Measurements from ENCODE around the gene COL18A1.

DNA sequence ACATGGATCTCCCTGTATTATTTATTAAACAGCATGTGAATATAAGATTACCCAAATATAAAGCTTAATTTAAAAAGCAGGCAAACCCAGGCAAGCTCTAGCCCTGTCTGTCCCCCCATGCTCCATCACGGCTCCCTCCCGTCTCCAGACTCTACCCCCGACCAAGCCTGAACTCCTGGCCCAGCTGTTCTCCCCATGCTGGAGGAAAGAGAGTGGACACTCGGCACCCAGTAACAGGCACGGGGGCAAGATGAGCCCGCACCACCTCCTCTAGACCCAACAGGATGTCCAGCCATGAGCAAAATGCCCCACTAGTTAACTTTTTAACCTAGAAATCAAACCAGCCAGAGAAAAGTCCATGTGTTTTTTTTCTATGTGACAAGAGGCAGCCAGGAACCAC, 118.0 kb downstream of the COL18A1 start:
- TF ChIP-seq, protein P1, sequence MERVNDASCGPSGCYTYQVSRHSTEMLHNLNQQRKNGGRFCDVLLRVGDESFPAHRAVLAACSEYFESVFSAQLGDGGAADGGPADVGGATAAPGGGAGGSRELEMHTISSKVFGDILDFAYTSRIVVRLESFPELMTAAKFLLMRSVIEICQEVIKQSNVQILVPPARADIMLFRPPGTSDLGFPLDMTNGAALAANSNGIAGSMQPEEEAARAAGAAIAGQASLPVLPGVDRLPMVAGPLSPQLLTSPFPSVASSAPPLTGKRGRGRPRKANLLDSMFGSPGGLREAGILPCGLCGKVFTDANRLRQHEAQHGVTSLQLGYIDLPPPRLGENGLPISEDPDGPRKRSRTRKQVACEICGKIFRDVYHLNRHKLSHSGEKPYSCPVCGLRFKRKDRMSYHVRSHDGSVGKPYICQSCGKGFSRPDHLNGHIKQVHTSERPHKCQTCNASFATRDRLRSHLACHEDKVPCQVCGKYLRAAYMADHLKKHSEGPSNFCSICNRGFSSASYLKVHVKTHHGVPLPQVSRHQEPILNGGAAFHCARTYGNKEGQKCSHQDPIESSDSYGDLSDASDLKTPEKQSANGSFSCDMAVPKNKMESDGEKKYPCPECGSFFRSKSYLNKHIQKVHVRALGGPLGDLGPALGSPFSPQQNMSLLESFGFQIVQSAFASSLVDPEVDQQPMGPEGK (CRISPR knock-in tag; IDR thresholded peaks at IDR 0.05; ENCODE audit: borderline replicate concordance), result no peak
- TF ChIP-seq OSR1 (CRISPR knock-in tag; IDR thresholded peaks at IDR 0.05), result no peak
- no peak for TF ChIP-seq ESRRG (CRISPR knock-in tag; IDR thresholded peaks at IDR 0.05)
- TF ChIP-seq ZFP30 (CRISPR knock-in tag; IDR thresholded peaks at IDR 0.05), result no peak
- TF ChIP-seq ARNTL (CRISPR knock-in tag; IDR thresholded peaks at IDR 0.05; ENCODE audit: borderline replicate concordance, low read depth), result no peak
- TF ChIP-seq PPARA (CRISPR knock-in tag; IDR thresholded peaks at IDR 0.05; ENCODE audit: borderline replicate concordance), result no peak
- TF ChIP-seq BACH2 (CRISPR knock-in tag; IDR thresholded peaks at IDR 0.05; ENCODE audit: borderline replicate concordance), result no peak
- TF ChIP-seq, protein P2, sequence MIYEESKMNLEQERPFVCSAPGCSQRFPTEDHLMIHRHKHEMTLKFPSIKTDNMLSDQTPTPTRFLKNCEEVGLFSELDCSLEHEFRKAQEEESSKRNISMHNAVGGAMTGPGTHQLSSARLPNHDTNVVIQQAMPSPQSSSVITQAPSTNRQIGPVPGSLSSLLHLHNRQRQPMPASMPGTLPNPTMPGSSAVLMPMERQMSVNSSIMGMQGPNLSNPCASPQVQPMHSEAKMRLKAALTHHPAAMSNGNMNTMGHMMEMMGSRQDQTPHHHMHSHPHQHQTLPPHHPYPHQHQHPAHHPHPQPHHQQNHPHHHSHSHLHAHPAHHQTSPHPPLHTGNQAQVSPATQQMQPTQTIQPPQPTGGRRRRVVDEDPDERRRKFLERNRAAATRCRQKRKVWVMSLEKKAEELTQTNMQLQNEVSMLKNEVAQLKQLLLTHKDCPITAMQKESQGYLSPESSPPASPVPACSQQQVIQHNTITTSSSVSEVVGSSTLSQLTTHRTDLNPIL (CRISPR knock-in tag; IDR thresholded peaks at IDR 0.05; ENCODE audit: low read depth), result no peak
- no peak for TF ChIP-seq GLIS3 (CRISPR knock-in tag; IDR thresholded peaks at IDR 0.05)
- TF ChIP-seq ZC3H10 (CRISPR knock-in tag; IDR thresholded peaks at IDR 0.05), result no peak
- TF ChIP-seq ZFP3 (CRISPR knock-in tag; IDR thresholded peaks at IDR 0.05), result no peak
- TF ChIP-seq TOX (CRISPR knock-in tag; IDR thresholded peaks at IDR 0.05; ENCODE audit: borderline replicate concordance), result no peak
